K562 (cell line): ENCODE results near the gene MITF. TPM values are rescaled to one million over a fixed set of nuclear protein-coding genes. Genes with fewer than 3 reads are reported as not detected.

Experiments used
- E2F8 ChIP-seq: fragments of 450-650 bp; IDR thresholded peaks from 2 replicates; pipeline ENCODE4 v1.7.1; 2018; ENCODE audit warnings: mild to moderate bottlenecking, low read depth; ENCODE audit not compliant: partially characterized antibody
- HMG20A ChIP-seq: fragments of 450-650 bp; formaldehyde crosslinking; conservative IDR thresholded peaks from 2 replicates; pipeline ENCODE4 v1.4.0; 2020; ENCODE audit warnings: mild to moderate bottlenecking, mixed read lengths
- HMG20B ChIP-seq: fragments of 250-450 bp; sonication (Bioruptor Pico); IDR thresholded peaks from 2 replicates; pipeline ENCODE4 v1.5.0; 2021; ENCODE audit warnings: mild to moderate bottlenecking
- L3MBTL2 ChIP-seq: fragments of 450-650 bp; IDR thresholded peaks from 2 replicates; pipeline ENCODE4 v1.6.1; 2016; ENCODE audit warnings: mild to moderate bottlenecking, moderate library complexity
- MAFK ChIP-seq: IDR thresholded peaks from 2 replicates; pipeline ENCODE4 v1.6.1; 2011; ENCODE audit warnings: low read length, improper control_type of control experiment
- NR0B1 ChIP-seq: fragments of 450-650 bp; IDR thresholded peaks from one replicate; pipeline ENCODE4 v1.6.1; 2018; ENCODE audit warnings: mild to moderate bottlenecking, moderate library complexity; ENCODE audit not compliant: partially characterized antibody
- NR1H2 ChIP-seq: sonication (generic); formaldehyde crosslinking; IDR thresholded peaks from 2 replicates; pipeline ENCODE4 v1.4.0; 2020; ENCODE audit warnings: mild to moderate bottlenecking, missing genetic modification reagents
- NR2C1 ChIP-seq, 2 experiments: fragments of 450-650 bp; IDR thresholded peaks; 2 replicates each; pipeline ENCODE4 v1.6.1; 2017; ENCODE audit warnings: mild to moderate bottlenecking in 2 of 2, antibody characterized with exemption in 1 of 2, inconsistent platforms in 1 of 2, missing compliant biosample characterization in 1 of 2, missing genetic modification characterization in 1 of 2
- PHTF2 ChIP-seq: fragments of 250-450 bp; sonication (Bioruptor Pico); IDR thresholded peaks from 2 replicates; pipeline ENCODE4 v1.5.0; 2021; ENCODE audit warnings: mild to moderate bottlenecking
- RBM39 ChIP-seq: fragments of 200-400 bp; formaldehyde crosslinking; optimal IDR thresholded peaks from 2 replicates; pipeline ENCODE3; 2018; ENCODE audit warnings: low read depth, low read length
- TSC22D4 ChIP-seq: fragments of 450-650 bp; IDR thresholded peaks from 2 replicates; pipeline ENCODE4 v1.6.1; 2016; ENCODE audit warnings: missing genetic modification characterization, missing biosample characterization, control low read depth
- ZBTB40 ChIP-seq, 2 experiments: fragments of 450-650 bp in 1 of 2; sonication (generic) in 1 of 2; formaldehyde crosslinking in 1 of 2; IDR thresholded peaks; 2 replicates each; pipeline versions ENCODE4 v1.7.1 to v1.9.0; 2016 to 2022; ENCODE audit warnings: inconsistent platforms in 1 of 2, mild to moderate bottlenecking in 1 of 2, missing genetic modification reagents in 1 of 2
- ZC3H11A ChIP-seq: IDR thresholded peaks from 2 replicates; pipeline ENCODE4 v1.6.1; 2012; ENCODE audit warnings: low read depth, low read length, improper control_type of control experiment
- ZNF311 ChIP-seq: fragments of 250-450 bp; sonication (Bioruptor Pico); IDR thresholded peaks from 2 replicates; pipeline ENCODE4 v1.4.0; 2020; ENCODE audit warnings: mild to moderate bottlenecking, moderate library complexity
- polyA plus RNA-seq, 8 experiments: library from polyadenylated mRNA; depleted of rRNA in 4 of 8; stranded (reverse) in 5 of 8; unstranded in 3 of 8; fragments of >200 nt; fragmentation: Nextera tagmentation in 2 of 8; fragmentation: Illumina TruSeq in 1 of 8; extraction: Ambion mirVana in 2 of 8; extraction: Trizol in 1 of 8; gene quantifications; 2 replicates each; pipeline versions ENCODE4 v1.2.1 to v1.2.3, GENCODE V29; 2011 to 2014; ENCODE audit warnings: inconsistent platforms in 1 of 8, missing spikeins in 1 of 8
- total RNA-seq, 7 experiments: library from RNA; depleted of rRNA in 6 of 7; stranded (reverse); fragments of >200 nt in 6 of 7; fragmentation: Illumina TruSeq in 2 of 7; extraction: Trizol in 2 of 7; gene quantifications; 2 replicates each; pipeline versions ENCODE4 v1.2.1 to v1.2.3, GENCODE V29; 2011 to 2021; ENCODE audit warnings: low replicate concordance in 1 of 7

MITF gene
- total and polyA plus RNA-seq, 9 of the 15 experiments (the other 6 are each of a cell fraction or from before 2014, with no cell fraction given) = 5.6 to 14.9 (median 11.1) TPM

DNA sequence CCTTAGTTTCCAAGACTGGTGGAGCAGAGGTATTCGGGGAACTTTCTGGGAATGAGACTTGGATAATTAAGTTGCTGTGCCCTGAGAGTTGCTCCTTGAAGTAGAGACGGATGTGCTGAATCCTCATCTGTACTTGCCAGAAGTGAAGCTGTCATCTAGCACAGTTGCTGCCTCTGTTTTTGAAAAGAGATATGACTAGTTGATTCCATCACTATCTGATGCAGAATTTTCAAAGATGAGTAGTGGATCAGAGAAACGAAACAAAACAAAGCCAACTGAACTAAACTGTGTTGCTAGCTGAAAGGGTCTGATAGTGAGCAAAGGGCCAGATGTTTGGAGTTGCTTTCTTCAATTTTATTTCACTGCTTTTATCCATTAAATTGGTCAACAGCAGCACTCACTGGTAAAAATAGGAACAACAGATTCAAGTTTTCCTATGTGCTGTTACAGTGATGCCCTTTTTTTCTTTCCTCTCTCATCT is 52.7 kb downstream of the MITF start (continued):
- TF ChIP-seq MAFK (0 out of 2 replicates have a peak, but pooled peaks have one; percentile 14), ZC3H11A (no peak), PHTF2 (CRISPR knock-in tag) (no peak), ZNF311 (CRISPR knock-in tag) (no peak), ZBTB40 (IDR thresholded peaks at IDR 0.05) (no peak), ZBTB40 (CRISPR knock-in tag; IDR thresholded peaks at IDR 0.05) (no peak), RBM39 (no peak), TSC22D4 (tag) (no peak), NR1H2 (CRISPR knock-in tag) (no peak), E2F8 (peak; percentile 13), HMG20A (CRISPR knock-in tag) (no peak), L3MBTL2 (peak; percentile 20; the same call in 1 of the 2 replicates), HMG20B (CRISPR knock-in tag) (no peak), NR2C1 (IDR thresholded peaks at IDR 0.05) (no peak), NR2C1 (tag; IDR thresholded peaks at IDR 0.05) (0 out of 2 replicates have a peak, but pooled peaks have one; percentile 17), NR0B1 (no peak)
